ENCODE results near the gene LSM7.

DNA sequence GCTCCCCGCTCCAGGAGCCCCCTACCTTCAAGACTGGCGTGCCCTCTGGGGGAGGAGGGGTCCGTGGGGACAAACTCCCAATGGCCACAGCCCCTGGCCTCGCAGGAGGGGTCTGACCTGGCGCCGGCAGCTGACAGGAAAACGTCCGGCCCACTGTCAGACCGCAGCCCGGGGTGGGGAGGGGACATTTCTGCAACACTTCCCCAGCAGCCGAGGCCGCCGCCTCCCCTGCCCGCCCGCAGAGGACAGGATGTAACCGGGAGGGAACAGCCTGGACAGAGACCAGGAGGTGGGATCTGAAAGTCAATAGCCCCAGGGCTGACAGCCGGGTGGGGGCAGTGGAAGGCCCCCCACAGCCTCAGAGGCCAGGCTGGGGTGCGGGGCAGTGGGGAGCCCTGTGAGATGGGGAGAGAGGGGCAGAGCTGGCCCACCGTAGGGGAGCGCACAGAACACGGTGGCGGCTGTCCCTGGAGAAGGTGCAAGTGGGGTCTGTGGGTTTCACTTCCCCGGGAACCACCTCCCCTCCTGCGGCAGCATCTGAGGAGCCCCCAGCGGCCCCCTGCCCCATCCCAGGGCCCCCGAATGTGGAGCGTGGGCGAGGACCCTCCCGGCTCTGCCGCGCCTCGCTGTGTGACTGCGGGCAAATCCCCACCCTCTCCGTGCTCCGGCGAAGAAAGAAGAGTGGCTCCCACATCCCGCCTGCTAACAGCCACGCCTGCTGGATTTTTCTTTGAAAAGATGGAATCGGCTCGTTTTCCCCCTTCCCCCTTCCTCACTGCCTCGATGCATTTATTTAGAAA lies 46.1 kb downstream of the LSM7 start, which contains the start of gene PEAK3:
- TF ChIP-seq, protein P1, sequence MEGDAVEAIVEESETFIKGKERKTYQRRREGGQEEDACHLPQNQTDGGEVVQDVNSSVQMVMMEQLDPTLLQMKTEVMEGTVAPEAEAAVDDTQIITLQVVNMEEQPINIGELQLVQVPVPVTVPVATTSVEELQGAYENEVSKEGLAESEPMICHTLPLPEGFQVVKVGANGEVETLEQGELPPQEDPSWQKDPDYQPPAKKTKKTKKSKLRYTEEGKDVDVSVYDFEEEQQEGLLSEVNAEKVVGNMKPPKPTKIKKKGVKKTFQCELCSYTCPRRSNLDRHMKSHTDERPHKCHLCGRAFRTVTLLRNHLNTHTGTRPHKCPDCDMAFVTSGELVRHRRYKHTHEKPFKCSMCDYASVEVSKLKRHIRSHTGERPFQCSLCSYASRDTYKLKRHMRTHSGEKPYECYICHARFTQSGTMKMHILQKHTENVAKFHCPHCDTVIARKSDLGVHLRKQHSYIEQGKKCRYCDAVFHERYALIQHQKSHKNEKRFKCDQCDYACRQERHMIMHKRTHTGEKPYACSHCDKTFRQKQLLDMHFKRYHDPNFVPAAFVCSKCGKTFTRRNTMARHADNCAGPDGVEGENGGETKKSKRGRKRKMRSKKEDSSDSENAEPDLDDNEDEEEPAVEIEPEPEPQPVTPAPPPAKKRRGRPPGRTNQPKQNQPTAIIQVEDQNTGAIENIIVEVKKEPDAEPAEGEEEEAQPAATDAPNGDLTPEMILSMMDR (conservative IDR thresholded peaks at IDR 0.05; ENCODE audit: low read length) = no peak
- TF ChIP-seq EZH2phosphoT487 (IDR thresholded peaks at IDR 0.05; ENCODE audit: borderline replicate concordance, low read depth, low read length) = no peak

Data from OCI-LY7 (cell line).